ENCODE measurements around the gene MAN2A2. TPM values are rescaled to one million over a fixed set of nuclear protein-coding genes. Genes with fewer than 3 reads are reported as not detected.

The MAN2A2 gene
- total RNA-seq, 2 experiments from 2014 or later, result 11.6 to 12.2 TPM

DNA sequence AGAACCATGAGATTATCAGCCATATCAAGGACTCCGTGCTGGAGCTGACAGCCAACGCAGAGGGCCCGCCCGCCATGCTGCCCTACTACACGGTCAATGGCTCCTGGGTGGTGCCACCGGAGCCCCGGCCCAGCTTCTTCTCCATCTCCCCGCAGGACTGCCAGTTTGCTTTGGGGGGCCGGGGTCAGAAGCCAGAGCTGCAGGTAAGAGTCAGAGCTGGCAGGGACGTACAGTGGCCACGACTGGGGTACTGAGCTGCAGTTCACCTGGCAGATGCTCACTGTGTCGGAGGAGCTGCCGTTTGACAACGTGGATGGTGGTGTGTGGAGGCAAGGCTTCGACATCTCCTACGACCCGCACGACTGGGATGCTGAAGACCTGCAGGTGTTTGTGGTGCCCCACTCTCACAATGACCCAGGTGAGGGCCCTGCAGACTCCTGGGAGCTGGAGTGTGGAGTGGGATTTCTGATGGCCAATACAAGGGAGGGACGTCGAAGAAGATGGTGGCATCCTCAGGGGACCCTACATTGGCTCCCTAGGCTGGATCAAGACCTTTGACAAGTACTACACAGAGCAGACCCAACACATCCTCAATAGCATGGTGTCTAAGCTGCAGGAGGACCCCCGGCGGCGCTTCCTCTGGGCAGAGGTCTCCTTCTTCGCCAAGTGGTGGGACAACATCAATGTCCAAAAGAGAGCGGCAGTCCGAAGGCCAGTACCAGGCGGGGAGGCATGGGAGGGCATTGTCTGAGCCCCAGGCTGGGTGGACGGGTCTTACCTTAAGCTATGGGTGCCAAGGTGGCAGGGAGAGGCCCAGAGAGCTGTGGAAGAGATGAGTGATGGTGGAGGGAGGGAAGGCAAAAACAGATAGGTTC lies 2.4 kb downstream of the MAN2A2 start:
- intact Hi-C loops (cut with micrococcal nuclease; ENCODE audit: unreplicated experiment), result no loop called here
- no peak for TF ChIP-seq EZH2phosphoT487 (IDR thresholded peaks at IDR 0.05; ENCODE audit: borderline replicate concordance, low read depth, low read length)
- TF ChIP-seq, protein P1, sequence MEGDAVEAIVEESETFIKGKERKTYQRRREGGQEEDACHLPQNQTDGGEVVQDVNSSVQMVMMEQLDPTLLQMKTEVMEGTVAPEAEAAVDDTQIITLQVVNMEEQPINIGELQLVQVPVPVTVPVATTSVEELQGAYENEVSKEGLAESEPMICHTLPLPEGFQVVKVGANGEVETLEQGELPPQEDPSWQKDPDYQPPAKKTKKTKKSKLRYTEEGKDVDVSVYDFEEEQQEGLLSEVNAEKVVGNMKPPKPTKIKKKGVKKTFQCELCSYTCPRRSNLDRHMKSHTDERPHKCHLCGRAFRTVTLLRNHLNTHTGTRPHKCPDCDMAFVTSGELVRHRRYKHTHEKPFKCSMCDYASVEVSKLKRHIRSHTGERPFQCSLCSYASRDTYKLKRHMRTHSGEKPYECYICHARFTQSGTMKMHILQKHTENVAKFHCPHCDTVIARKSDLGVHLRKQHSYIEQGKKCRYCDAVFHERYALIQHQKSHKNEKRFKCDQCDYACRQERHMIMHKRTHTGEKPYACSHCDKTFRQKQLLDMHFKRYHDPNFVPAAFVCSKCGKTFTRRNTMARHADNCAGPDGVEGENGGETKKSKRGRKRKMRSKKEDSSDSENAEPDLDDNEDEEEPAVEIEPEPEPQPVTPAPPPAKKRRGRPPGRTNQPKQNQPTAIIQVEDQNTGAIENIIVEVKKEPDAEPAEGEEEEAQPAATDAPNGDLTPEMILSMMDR (conservative IDR thresholded peaks at IDR 0.05; ENCODE audit: low read length), result no peak
- Histone ChIP-seq H2AFZ (ENCODE audit: low read length) (no peak overlapping the region), H3K4me3 (ENCODE audit: low read depth, low read length, poor library complexity, severe bottlenecking) (no peak overlapping the region), H3K4me1 (ENCODE audit: insufficient read depth, low read length, poor library complexity, severe bottlenecking) (peaks cover 22% of the 10 kb centered on the region), H4K20me1 (ENCODE audit: insufficient read depth, low read length) (no peaks in the 10 kb centered on the region), H3K9me2 (ENCODE audit: insufficient read depth, low read length) (no peaks in the 10 kb centered on the region), H3K4me2 (ENCODE audit: low read length) (no peak overlapping the region), H3K36me3 (ENCODE audit: insufficient read depth, low read length) (no peaks in the 10 kb centered on the region), H3K79me2 (ENCODE audit: insufficient read depth, low read depth, low read length) (no peaks in the 10 kb centered on the region), H3K27ac (ENCODE audit: low read depth, low read length, poor library complexity, severe bottlenecking) (no peak overlapping the region), H3K9me3 (ENCODE audit: low read length) (no peaks in the 10 kb centered on the region)
- ChIA-PET CTCF (ENCODE audit: unreplicated experiment) (interaction anchor here (1.1 to 1.2 kb wide), 2 partner anchors 26 to 27 kb away, joined by 3 read pairs; partner anchors contain the start of gene HDDC3), POLR2A (interaction anchor here (0.6 to 4.5 kb wide), 4 partner anchors 13 to 1027 kb away, joined by 3 to 24 read pairs (median 3); no protein-coding TSS in a partner anchor)
- BruUV-seq (replicated peaks), result no TSS peak
- no peak for DNase-seq (ENCODE audit: low spot score)

DNA sequence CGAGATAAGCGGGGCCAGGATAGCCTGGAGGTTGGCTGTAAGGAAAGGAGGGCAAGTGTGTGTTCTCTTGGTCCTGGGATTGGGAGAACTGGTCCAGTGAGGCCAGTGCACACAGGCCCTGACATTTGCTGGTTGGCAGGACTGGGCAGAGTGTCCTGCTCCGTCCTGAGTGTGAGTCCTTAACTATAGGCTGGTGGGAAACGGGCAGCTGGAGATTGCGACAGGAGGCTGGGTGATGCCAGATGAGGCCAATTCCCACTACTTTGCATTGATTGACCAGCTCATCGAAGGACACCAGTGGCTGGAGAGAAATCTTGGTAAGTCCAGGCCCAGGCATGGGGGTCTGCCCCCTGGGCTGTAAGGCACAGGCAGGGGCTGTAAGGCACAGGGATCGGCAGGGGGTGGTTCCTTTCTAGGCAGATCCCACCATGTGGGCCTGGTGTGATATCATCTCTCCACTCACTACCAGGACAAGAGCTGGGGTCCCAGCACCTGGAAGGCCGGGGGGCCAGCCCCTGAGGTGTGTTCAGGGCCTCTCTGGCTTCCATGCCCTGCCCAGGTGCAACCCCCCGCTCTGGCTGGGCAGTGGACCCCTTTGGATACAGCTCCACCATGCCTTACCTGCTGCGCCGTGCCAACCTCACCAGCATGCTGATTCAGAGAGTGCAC lies 3.2 kb downstream of the MAN2A2 start:
- POLR2A ChIA-PET, result interaction anchor here (0.9 to 1.3 kb wide), 3 partner anchors 12 to 186 kb away, joined by 3 read pairs; no protein-coding TSS in a partner anchor
- H3K36me3 ChIP-seq (ENCODE audit: insufficient read depth, low read length), result no peaks in the 10 kb centered on the region
- no TSS peak for BruUV-seq (replicated peaks)
- no peak overlapping the region for H2AFZ ChIP-seq (ENCODE audit: low read length)
- H3K4me3 ChIP-seq (ENCODE audit: low read depth, low read length, poor library complexity, severe bottlenecking), result no peak overlapping the region
- H3K4me1 ChIP-seq (ENCODE audit: insufficient read depth, low read length, poor library complexity, severe bottlenecking), result peaks cover 22% of the 10 kb centered on the region
- no peaks in the 10 kb centered on the region for H3K9me2 ChIP-seq (ENCODE audit: insufficient read depth, low read length)
- no peaks in the 10 kb centered on the region for H3K9me3 ChIP-seq (ENCODE audit: low read length)
- H3K79me2 ChIP-seq (ENCODE audit: insufficient read depth, low read depth, low read length), result no peaks in the 10 kb centered on the region
- H3K4me2 ChIP-seq (ENCODE audit: low read length), result no peak overlapping the region
- no peaks in the 10 kb centered on the region for H4K20me1 ChIP-seq (ENCODE audit: insufficient read depth, low read length)
- no peak overlapping the region for H3K27ac ChIP-seq (ENCODE audit: low read depth, low read length, poor library complexity, severe bottlenecking)
- CTCF ChIA-PET (ENCODE audit: unreplicated experiment), result interaction anchor here (1.1 kb wide), 1 partner anchor 26 kb away, joined by 3 read pairs; the partner anchor contains the start of gene HDDC3
- TF ChIP-seq, protein P1 (conservative IDR thresholded peaks at IDR 0.05; ENCODE audit: low read length), result no peak
- TF ChIP-seq EZH2phosphoT487 (IDR thresholded peaks at IDR 0.05; ENCODE audit: borderline replicate concordance, low read depth, low read length), result no peak
- no peak for DNase-seq (ENCODE audit: low spot score)
- intact Hi-C loops (cut with micrococcal nuclease; ENCODE audit: unreplicated experiment), result no loop called here

Measured in OCI-LY7 (cell line).